ENCODE data around the gene CAD. TPM values are rescaled to one million over a fixed set of nuclear protein-coding genes. Genes with fewer than 3 reads are reported as not detected.

Gene CAD
- total RNA-seq, 1 experiment from 2014 or later = 29.7 TPM

- DNase-seq (ENCODE audit: low read depth) = no peak
These were observed 8.4 kb downstream of the CAD start for GRCh38 chr2:27225526-27225925.

- no peak for DNase-seq (ENCODE audit: low read depth)
These were observed 10.3 kb downstream of the CAD start for GRCh38 chr2:27227501-27227900.

GRCh38 chr2:27231921-27232320 lies 14.8 kb downstream of the CAD start:
- DNase-seq (ENCODE audit: low read depth) = no peak

- no peak for DNase-seq (ENCODE audit: low read depth)
These were observed 16.2 kb downstream of the CAD start for GRCh38 chr2:27233341-27233740.

GRCh38 chr2:27236136-27236535 lies 19.0 kb downstream of the CAD start:
- DNase-seq (ENCODE audit: low read depth) = no peak

DNA sequence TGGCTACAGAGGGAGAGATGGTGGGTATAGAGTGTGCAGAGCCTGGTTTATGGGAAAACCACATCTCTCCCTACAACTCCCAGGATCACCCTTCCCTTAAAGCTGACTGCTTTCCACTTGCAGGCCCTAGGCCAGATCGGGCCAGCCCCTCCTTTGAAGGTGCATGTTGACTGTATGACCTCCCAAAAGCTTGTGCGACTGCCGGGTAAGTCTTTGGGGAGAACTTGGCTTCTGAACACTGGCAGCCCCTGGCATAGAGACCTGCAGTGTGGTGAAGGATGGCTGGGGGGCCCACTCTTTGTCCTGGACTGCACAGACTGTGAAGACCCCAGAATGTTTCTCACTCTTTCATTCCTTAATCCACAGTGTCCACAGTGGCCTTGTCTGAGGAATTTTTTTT lies 19.5 kb downstream of the CAD start:
- DNase-seq (ENCODE audit: low read depth) = no peak

GRCh38 chr2:27237341-27237945 lies 20.3 kb downstream of the CAD start:
- DNase-seq (ENCODE audit: low read depth) = no peak

DNA sequence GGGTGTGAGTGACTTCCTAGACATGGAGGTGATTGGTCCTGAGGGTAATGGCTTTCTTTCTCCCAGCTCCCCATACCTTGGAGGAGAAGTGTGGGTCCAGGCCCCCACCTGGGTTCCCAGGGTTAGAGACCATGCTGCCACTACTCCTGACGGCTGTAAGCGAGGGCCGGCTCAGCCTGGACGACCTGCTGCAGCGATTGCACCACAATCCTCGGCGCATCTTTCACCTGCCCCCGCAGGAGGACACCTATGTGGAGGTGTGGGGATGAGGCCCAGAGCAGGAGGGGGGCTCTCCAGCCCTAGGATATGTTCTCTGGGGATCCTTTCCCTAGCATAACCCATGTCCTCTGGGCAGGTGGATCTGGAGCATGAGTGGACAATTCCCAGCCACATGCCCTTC lies 21.8 kb downstream of the CAD start:
- no peak for DNase-seq (ENCODE audit: low read depth)

- no peak for DNase-seq (ENCODE audit: low read depth)
These were observed 23.2 kb downstream of the CAD start for GRCh38 chr2:27240406-27240805.

DNA sequence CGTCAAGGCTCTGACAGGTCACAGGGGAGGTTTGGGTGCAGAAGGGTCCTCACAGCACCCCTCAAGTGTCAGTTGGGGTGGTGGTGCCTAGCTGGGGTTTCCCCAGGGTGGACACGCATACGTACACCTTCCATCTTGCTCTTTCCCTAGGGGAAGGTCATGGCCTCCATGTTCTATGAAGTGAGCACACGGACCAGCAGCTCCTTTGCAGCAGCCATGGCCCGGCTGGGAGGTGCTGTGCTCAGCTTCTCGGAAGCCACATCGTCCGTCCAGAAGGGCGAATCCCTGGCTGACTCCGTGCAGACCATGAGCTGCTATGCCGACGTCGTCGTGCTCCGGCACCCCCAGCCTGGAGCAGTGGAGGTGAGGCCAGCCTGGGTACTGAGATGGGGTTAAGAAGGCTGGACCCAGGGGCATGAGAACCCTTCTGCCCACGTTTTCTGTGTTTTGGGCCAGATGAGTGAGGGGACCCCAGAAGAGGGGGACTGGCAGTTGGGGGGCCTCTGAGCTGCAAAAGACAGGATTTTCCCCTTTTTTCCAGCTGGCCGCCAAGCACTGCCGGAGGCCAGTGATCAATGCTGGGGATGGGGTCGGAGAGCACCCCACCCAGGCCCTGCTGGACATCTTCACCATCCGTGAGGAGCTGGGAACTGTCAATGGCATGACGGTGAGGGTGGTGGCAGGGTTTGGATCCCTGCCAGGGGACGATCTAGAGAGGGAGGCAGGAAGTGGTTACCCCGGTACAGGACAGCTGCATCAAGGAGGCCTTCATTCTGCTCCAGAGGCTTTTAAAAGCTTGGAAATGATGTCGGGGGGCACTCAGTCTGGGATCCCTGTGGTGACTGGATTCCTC lies 24.8 kb downstream of the CAD start:
- no peak for DNase-seq (ENCODE audit: low read depth)

- DNase-seq (ENCODE audit: low read depth) = no peak
These were observed 25.4 kb downstream of the CAD start for GRCh38 chr2:27242614-27242951.

DNA sequence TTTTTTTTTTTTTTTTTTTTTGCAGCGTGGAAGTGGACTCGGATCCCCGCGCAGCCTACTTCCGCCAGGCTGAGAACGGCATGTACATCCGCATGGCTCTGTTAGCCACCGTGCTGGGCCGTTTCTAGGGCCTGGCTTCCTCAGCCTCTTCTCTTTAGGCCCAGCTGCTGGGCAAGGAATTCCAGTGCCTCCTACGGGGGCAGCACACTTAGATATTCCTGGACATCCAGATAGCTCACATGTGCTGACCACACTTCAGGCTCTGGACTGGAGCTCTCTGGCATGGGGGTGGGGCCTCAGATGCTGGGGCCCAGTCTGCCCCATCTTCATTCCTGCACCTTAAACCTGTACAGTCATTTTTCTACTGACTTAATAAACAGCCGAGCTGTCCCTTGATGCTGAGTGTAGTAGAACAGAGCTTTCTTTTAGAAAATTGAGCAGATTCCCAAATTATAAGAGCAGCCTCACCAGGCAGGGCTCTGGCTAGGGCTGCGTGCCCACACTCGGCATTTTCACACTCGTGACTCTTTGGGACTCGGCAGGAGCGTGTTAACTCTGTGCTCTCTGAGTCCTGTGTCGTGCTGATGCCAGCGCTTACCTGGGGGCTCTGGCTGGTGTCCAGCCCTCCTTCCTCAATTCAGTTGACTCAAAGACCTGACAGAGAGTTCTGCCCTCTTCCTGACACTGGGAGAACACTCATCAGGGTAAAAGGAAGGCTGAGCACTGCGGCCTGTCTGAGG lies 26.4 kb downstream of the CAD start:
- DNase-seq (ENCODE audit: low read depth) = no peak

GRCh38 chr2:27245116-27245515 lies 27.9 kb downstream of the CAD start:
- no peak for DNase-seq (ENCODE audit: low read depth)

- DNase-seq (ENCODE audit: low read depth) = no peak
These were observed 28.5 kb downstream of the CAD start for GRCh38 chr2:27245626-27246025.

- DNase-seq (ENCODE audit: low read depth) = no peak
These were observed 30.7 kb downstream of the CAD start for GRCh38 chr2:27247893-27248292.

- peak; percentile 46 for DNase-seq (ENCODE audit: low read depth)
These were observed 32.2 kb downstream of the CAD start for GRCh38 chr2:27249159-27249890.

GRCh38 chr2:27249891-27250651 lies 32.9 kb downstream of the CAD start:
- peak; percentile 69 for DNase-seq (ENCODE audit: low read depth)

GRCh38 chr2:27250652-27251379 lies 33.6 kb downstream of the CAD start:
- no peak for DNase-seq (ENCODE audit: low read depth)

GRCh38 chr2:27251766-27252165 lies 34.6 kb downstream of the CAD start:
- DNase-seq (ENCODE audit: low read depth) = no peak

GRCh38 chr2:27255187-27255586 lies 38.0 kb downstream of the CAD start:
- DNase-seq (ENCODE audit: low read depth) = no peak

- no peak for DNase-seq (ENCODE audit: low read depth)
These were observed 38.5 kb downstream of the CAD start for GRCh38 chr2:27255660-27256059.

Measured in Daoy (cell line).